Fibroblast of skin of left biceps (primary cell): ENCODE results near the gene BLNK.

Source experiments
- DNase-seq, 2 experiments: peaks; one replicate each; pipeline ENCODE4 v3.0.0-alpha.2; 2013; ENCODE audit warnings: low read depth in 2 of 2

Gene BLNK

DNA sequence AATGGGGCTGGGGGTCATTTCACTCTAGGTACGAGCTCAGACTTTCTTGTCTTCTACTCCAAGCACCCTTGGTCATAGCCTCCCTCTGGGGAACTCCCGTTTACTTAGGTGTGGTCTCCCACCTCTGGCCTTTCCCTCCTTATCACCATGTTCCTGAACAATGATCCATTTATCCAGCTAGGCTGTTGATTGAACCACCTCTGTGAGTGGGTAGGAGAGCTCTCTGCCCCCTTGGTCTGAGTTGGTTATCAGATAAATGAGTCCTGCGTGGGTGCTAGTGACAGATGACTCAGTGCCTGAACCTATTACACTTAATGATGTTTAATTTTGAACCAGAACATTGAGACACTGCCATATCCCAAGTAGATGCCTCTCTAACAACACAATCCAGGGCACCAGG is 9.4 kb downstream of the BLNK start:
- no peak for DNase-seq

- no peak for DNase-seq
Measured at GRCh38 chr10:96261132-96261531, 10.2 kb downstream of the BLNK start.

DNA sequence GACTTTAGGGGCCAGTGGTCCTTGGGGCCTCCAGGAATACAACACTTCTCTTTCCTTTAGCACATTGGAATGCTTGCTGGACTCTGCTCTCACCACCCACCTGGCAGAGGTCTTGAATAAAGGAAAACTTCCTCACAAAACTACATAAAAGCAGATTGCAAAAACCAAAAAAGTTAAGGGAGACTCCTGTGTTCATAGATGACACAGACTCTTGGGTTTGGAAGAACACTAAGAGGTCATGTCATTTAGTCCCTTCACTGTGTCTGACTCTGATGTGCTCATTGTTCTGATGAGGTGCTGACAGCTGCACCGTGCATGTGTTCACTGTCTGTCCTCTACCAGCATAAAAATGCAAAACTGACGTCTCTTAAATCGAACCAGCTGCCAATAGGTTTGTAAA is 11.4 kb downstream of the BLNK start:
- no peak for DNase-seq

DNA sequence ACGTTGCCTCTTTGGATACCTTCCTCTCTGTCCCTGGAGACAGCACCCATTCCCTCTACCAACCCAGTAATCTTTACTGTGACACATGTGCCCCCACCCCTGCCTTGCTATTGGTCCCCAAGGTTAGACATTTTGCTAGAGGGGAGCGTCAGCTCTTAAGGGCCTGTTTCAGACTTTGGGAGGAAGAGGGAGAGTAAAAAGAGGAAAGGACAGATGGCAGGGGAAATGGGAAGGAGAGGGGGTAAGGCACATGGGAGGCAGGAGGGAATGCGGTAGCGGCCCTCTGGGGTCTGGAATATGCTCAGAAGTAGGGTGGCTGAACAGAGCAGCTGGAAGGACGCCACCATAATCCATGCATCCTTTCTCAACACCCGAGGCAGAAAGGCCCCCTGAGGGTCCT is 12.2 kb downstream of the BLNK start:
- no peak for DNase-seq

DNA sequence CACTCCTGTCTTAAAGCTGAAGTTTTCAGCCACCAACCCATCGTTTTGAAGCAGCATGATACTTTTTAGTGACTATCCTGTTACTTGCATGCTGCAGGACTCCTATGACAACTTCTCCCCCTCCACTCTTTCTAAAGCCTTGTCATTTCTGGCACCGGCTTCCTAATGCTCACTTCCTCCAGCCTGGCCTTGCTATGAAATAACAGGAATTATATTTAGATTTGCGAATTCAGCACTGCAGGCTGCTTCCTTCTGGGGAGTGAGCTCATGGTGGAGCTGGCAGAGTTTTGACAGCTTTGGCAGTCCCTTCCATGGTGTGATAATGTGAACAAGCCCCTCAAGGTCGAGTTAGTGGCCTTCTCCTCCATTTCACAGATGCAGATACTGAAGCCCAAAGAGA is 13.4 kb downstream of the BLNK start:
- no peak for DNase-seq

DNA sequence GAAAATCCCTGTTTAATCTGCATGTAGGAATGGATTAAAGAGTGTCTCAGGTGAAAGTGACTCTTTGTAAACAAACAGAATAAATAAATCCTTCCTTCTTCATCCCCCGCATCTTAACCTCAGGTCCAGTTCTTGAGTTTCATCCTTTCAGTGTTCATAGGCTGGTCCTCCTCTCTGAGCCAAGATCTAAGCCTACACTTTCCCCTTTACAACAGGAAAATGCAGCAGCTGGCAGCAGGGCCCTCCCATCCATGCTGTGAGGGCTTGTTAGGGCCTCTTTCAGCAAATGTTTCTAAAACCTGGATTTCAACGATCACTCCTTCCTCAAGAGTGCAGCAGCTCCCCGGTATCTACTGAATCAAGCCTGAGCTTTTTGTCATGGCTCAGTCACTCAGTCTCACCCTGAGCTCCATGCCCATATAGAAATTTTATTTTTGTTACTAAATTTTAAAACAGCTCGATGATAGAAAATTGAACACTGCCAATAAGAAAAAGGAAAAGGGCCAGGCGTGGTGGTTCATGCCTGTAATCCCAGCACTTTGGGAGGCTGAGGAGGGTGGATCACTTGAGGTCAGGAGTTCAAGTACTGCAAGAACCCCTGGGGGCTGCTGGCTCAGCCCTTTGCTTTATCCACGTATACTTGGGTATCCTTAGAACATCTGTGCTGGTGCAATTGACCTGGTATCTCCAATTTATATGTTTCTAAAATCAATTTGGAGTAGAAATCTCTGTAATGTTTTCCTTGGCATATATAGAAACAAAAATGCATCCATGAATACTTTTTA is 15.6 kb downstream of the BLNK start:
- DNase-seq = no peak

GRCh38 chr10:96254976-96255375 is 16.4 kb downstream of the BLNK start:
- DNase-seq = no peak

- no peak for DNase-seq
Measured at GRCh38 chr10:96252730-96253129, 18.6 kb downstream of the BLNK start.

DNA sequence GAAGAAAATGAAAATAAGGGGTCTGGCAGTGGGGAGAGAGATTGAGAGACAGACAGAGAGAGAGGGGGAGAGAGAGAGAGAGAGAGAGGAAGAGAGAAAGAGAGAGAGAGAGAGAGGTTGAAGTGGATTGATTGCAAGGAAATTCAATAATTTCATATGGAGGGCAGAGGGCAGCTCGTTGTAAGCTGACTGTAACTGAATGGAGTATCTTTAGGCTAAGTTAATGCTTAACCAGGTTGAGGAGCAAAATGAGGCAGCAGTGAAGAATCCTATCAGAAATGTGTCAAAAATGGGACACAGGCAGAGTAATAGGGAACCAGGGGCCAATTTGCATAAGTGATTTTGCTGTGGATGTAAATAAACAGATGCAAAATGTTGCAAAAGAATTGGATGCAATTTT is 21.0 kb downstream of the BLNK start:
- no peak for DNase-seq

DNA sequence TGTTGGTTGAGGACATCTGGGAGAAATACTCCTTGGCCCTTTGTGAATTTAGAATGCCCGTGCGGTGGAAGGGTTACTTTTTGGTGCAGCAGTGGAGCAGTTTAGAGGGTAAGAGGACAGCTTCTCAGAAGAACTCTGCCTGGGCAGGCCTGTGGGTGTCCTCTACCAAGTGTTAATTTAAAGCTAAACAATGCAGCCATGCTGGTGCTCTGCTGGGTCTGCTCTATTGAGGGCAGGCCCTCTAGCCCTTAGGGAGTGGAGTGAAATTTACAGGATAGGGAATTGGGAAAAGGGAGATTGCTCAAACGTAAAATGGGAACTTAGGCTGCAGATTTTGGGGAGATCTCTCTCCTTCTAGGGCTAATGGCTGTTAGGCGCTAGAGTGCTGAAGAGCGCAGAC is 22.1 kb downstream of the BLNK start:
- DNase-seq = no peak

- DNase-seq = no peak
Measured at GRCh38 chr10:96244354-96244753, 27.0 kb downstream of the BLNK start.

- no peak for DNase-seq
Measured at GRCh38 chr10:96243296-96243695, 28.1 kb downstream of the BLNK start.

- DNase-seq = no peak
Measured at GRCh38 chr10:96242822-96243221, 28.5 kb downstream of the BLNK start.

DNA sequence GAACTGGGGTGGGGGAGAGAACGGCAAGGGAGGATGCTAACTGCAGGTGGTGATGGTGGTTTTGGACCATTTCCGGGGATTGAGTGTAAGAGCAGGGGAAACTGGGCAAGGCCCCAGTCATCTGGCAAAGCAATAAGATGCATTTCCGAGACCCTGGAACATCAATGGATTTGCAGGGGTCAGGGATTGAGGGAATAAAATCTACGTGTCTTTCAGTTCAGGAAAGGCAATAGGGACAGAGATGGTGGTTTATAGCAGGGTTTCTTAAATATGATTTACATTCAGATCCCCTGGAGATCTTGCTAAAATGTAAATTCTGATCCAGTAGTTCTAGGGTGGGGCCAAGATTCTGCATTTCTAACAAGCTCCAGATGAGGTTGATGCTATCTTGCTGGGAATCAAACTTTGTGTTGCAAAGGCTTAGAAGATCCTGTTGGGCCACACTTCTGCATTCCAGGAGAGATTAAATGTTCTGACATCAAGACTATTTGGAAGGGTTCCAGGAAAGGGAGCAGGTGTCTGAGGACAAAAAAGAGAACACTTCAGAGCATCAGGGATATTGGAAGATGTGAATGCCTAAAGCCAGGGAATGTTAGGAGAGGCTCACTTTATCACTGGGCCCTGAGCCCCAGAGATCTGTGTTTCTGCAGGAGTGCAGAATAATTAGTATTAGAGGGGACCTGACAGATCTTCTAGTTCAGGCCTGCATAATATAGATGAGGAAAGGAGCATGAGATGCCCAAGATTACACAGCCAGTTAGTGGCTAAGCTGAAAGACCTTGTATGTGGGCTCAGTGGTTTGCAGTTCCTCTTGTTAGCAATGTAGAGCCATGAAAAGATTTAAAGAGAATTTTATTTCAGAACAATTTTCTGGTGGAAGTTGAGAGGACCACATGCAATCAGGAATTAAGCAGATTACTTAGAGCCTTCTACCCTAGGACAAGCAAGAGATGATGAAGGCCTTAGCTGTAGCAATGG is 32.4 kb downstream of the BLNK start:
- DNase-seq = no peak

GRCh38 chr10:96236876-96237275 is 34.5 kb downstream of the BLNK start:
- DNase-seq = no peak

DNA sequence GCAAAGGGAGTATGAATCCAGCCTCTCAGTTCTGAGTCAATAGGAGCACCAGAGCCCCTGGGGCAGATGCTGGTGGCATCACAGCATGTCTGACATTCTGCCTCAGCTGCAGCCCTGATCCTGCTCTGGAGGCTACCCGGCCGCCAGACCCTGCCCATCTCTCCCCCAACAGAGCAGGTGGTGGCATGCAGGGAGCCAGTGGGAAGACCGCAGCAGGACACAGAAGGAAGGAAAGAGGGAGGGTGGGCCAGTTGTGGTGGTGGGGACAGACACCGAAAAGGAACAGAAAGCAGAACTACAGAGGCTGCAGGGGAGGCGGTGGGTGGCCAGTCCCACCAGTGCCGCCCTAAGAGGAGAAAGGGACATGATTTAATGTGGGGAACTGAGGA is 35.3 kb downstream of the BLNK start:
- no peak for DNase-seq

- DNase-seq = no peak
Measured at GRCh38 chr10:96235326-96236089, 35.9 kb downstream of the BLNK start.

DNA sequence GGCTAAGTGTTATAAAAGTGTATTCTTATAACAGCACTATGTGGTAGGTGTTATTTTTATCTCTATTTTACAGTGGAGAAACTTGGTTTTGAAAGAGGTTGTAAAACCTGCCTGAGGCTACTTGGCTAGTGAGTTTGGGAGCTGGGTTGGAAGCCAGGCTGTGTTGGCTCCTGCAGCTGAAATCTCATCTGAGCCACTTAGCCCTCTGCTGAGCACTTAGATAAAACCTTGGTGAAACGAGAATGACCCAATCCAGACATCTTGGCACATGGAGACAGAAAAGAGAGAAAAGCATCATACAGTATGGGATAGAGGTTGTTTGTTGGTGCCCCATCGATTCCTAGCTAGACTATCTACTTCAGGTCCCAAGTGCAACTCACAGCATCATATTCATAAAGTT is 37.4 kb downstream of the BLNK start:
- no peak for DNase-seq

GRCh38 chr10:96230527-96230926 is 40.8 kb downstream of the BLNK start:
- DNase-seq = no peak

GRCh38 chr10:96229568-96230030 is 41.8 kb downstream of the BLNK start:
- peak; percentile 11 to 15 for DNase-seq

GRCh38 chr10:96228408-96228994 is 42.9 kb downstream of the BLNK start:
- no peak for DNase-seq

DNA sequence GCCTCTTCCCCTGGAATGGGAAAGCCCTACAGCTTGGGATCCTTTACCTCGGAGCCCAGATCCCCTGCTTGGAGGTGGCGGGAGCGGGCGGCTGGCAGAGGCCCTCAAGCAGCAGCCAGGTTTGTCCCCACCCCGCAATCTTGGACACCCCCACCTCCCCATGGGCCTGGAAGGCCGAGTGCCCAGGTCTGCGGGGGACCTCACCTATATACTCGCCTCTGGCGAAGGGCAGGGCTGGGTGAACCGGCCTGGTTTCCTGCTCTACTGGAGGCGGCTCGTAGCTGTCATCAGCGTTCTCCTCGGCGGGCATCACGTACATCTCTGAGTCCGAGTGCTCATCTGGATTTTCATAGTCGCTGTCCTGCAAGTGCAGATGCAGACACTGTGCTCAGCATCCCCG is 44.2 kb downstream of the BLNK start:
- no peak for DNase-seq
